Natural killer cell (primary cell): ENCODE results near the gene RAB12. TPM values are rescaled to one million over a fixed set of nuclear protein-coding genes. Genes with fewer than 3 reads are reported as not detected.

Source experiments
- ATAC-seq, 3 donors: fragments of 150-1000 bp in 2 of 3; fragments of 200-7000 bp in 1 of 3; cut with Tn5 transposase; 1 replicate in 1 of 3; 2 replicates in 2 of 3; pipeline ENCODE4 v1.10.0; 2021; ENCODE audit warnings: mild to moderate bottlenecking in 2 of 3, moderate library complexity in 2 of 3
- DNase-seq, 2 donors: peaks; one replicate each; pipeline versions ENCODE4 v3.0.0 to v3.0.0-alpha.2; 2013 to 2021; ENCODE audit warnings: mixed read lengths in 1 of 2
- H3K27ac ChIP-seq: one replicate; pipeline ENCODE4 v1.5.1; 2013; ENCODE audit warnings: mild to moderate bottlenecking, low read length
- H3K27me3 ChIP-seq: one replicate; pipeline ENCODE4 v1.6.1; 2013; ENCODE audit warnings: low read length; ENCODE audit not compliant: control insufficient read depth, insufficient read depth
- H3K36me3 ChIP-seq: one replicate; pipeline ENCODE4 v1.6.1; 2013; ENCODE audit warnings: low read length; ENCODE audit not compliant: control insufficient read depth, insufficient read depth
- H3K4me1 ChIP-seq: one replicate; pipeline ENCODE4 v1.6.1; 2013; ENCODE audit warnings: low read length; ENCODE audit not compliant: control insufficient read depth, insufficient read depth
- H3K4me3 ChIP-seq: one replicate; pipeline ENCODE4 v1.5.1; 2013; ENCODE audit warnings: low read length
- H3K9me3 ChIP-seq: one replicate; pipeline ENCODE4 v1.6.1; 2013; ENCODE audit warnings: low read length; ENCODE audit not compliant: control insufficient read depth, insufficient read depth
- H3K27ac Mint-ChIP-seq, 2 donors: one replicate each; pipeline ENCODE4 v1.8.0; 2022; ENCODE audit warnings: mild to moderate bottlenecking in 2 of 2, mixed read lengths in 2 of 2, moderate library complexity in 1 of 2
- H3K27me3 Mint-ChIP-seq, 2 donors: one replicate each; pipeline ENCODE4 v1.8.0; 2022; ENCODE audit warnings: low read depth in 2 of 2, mixed read lengths in 2 of 2
- H3K36me3 Mint-ChIP-seq: one replicate; pipeline ENCODE4 v1.8.0; 2022; ENCODE audit warnings: mixed read lengths
- H3K4me1 Mint-ChIP-seq, 2 donors: one replicate each; pipeline ENCODE4 v1.8.0; 2022; ENCODE audit warnings: mixed read lengths in 2 of 2
- H3K4me3 Mint-ChIP-seq: one replicate; pipeline ENCODE4 v1.8.0; 2022; ENCODE audit warnings: mild to moderate bottlenecking, moderate library complexity, mixed read lengths
- H3K9me3 Mint-ChIP-seq, 2 donors: one replicate each; pipeline ENCODE4 v1.8.0; 2022; ENCODE audit warnings: mixed read lengths in 2 of 2
- CTCF ChIP-seq: fragments of 200-600 bp; IDR thresholded peaks from one replicate; pipeline ENCODE4 v1.8.0; 2022; ENCODE audit warnings: antibody characterized with exemption
- WGBS: methylation state at CpG from one replicate; pipeline ENCODE4 v1.1.7; 2013; ENCODE audit warnings: missing lambda C conversion rate; ENCODE audit not compliant: insufficient coverage; 5-methylcytosine and 5-hydroxymethylcytosine counted together
- intact Hi-C: fragments of 100-400 bp; cut with micrococcal nuclease; formaldehyde crosslinking; loops from one replicate; pipeline ENCODE4 v1.14.2; 2022
- total RNA-seq, 4 donors: library from RNA; stranded (reverse); fragments of 120-200 nt in 1 of 4; gene quantifications; one replicate each; pipeline versions ENCODE4 v1.2.3 to v1.2.4, GENCODE V29; 2013 to 2022

The RAB12 gene
- total RNA-seq, 3 donors from 2014 or later (not counting 1 experiment from before 2014, with no cell fraction given), result 21.3 to 27.5 (median 21.8) TPM

GRCh38 chr18:8658858-8659485 is 49.7 kb downstream of the RAB12 start:
- whole genome bisulfite sequencing, result 93% methylated on average over 31 of the region's 31 CpGs
- H3K9me3 Mint-ChIP-seq, result no peaks in the 10 kb centered on the region
- H3K27ac Mint-ChIP-seq, result no peak overlapping the region
- peaks cover 0 to 8% of the 10 kb centered on the region in 2 donors for H3K4me1 Mint-ChIP-seq
- H3K27me3 Mint-ChIP-seq, result peaks cover 7 to 11% of the 10 kb centered on the region in 2 donors
- Histone ChIP-seq H3K4me1 (peaks cover 15% of the 10 kb centered on the region), H3K36me3 (no peaks in the 10 kb centered on the region), H3K4me3 (no peak overlapping the region), H3K9me3 (no peaks in the 10 kb centered on the region), H3K27ac (no peak overlapping the region), H3K27me3 (no peaks in the 10 kb centered on the region)
- H3K4me3 Mint-ChIP-seq, result no peak overlapping the region
- no peak for TF ChIP-seq CTCF
- H3K36me3 Mint-ChIP-seq, result no peaks in the 10 kb centered on the region
- intact Hi-C loops, result no loop called here
- no peak for ATAC-seq
- no peak for DNase-seq

- Mint-ChIP-seq H3K27me3 (peaks cover 3 to 7% of the 10 kb centered on the region in 2 donors), H3K9me3 (no peaks in the 10 kb centered on the region), H3K36me3 (no peaks in the 10 kb centered on the region), H3K27ac (no peak overlapping the region), H3K4me1 (peaks cover 0 to 8% of the 10 kb centered on the region in 2 donors), H3K4me3 (no peak overlapping the region)
- Histone ChIP-seq H3K4me3 (no peak overlapping the region), H3K9me3 (no peaks in the 10 kb centered on the region), H3K4me1 (peaks cover 15% of the 10 kb centered on the region), H3K27ac (no peak overlapping the region), H3K27me3 (no peaks in the 10 kb centered on the region), H3K36me3 (no peaks in the 10 kb centered on the region)
- WGBS, result 91% methylated on average over 36 of the region's 36 CpGs
- DNase-seq (no peak), ATAC-seq (no peak)
- intact Hi-C loops, result no loop called here
- TF ChIP-seq CTCF, result no peak
Measured at GRCh38 chr18:8659609-8660242, 50.5 kb downstream of the RAB12 start.

GRCh38 chr18:8660316-8660715 is 51.1 kb downstream of the RAB12 start:
- Histone ChIP-seq H3K9me3 (no peaks in the 10 kb centered on the region), H3K36me3 (no peaks in the 10 kb centered on the region), H3K27me3 (no peaks in the 10 kb centered on the region), H3K27ac (no peak overlapping the region), H3K4me1 (peaks cover 15% of the 10 kb centered on the region), H3K4me3 (no peak overlapping the region)
- WGBS, result 93% methylated on average over 5 of the region's 5 CpGs
- Mint-ChIP-seq H3K27ac (no peak overlapping the region), H3K4me3 (no peak overlapping the region), H3K4me1 (peaks cover 0 to 8% of the 10 kb centered on the region in 2 donors), H3K27me3 (peaks cover 0 to 6% of the 10 kb centered on the region in 2 donors), H3K9me3 (no peaks in the 10 kb centered on the region), H3K36me3 (no peaks in the 10 kb centered on the region)
- DNase-seq (no peak), ATAC-seq (no peak)
- TF ChIP-seq CTCF, result no peak
- intact Hi-C loops, result no loop called here
